Activated CD4-positive, alpha-beta memory T cell treated with anti-CD3 and anti-CD28 coated beads, Interleukin-2, amount 10 ng/mL, durations not matched to agents 7 days and 5 days (primary cell): ENCODE data around the gene ARRDC2. TPM values are rescaled to one million over a fixed set of nuclear protein-coding genes. Genes with fewer than 3 reads are reported as not detected.
"Not testable (repeated sequence)": the region's sequence is repeated elsewhere in the genome, so short reads cannot be mapped to it uniquely, and the experiment has no call there.

Experiments used
- CTCF ChIA-PET: fragments of 350-600 bp; sonication (Branson Sonifier 250); formaldehyde crosslinking; loops from one replicate; lab custom pipeline; 2021; ENCODE audit warnings: antibody characterized with exemption, inconsistent platforms; lab: Charles Lee
- POLR2A ChIA-PET: fragments of 350-600 bp; sonication (Branson Sonifier 250); formaldehyde crosslinking; loops from one replicate; lab custom pipeline; 2021; ENCODE audit warnings: antibody characterized with exemption; lab: Charles Lee
- DNase-seq: peaks from one replicate; pipeline ENCODE4 v3.0.0-alpha.2; 2020
- H3K27ac Mint-ChIP-seq: one replicate; pipeline ENCODE4 v1.8.0; 2021; ENCODE audit warnings: mild to moderate bottlenecking, mixed read lengths
- H3K27me3 Mint-ChIP-seq: one replicate; pipeline ENCODE4 v1.8.0; 2021; ENCODE audit warnings: mixed read lengths
- H3K36me3 Mint-ChIP-seq: one replicate; pipeline ENCODE4 v1.8.0; 2021; ENCODE audit warnings: low read depth, mixed read lengths
- H3K4me1 Mint-ChIP-seq: one replicate; pipeline ENCODE4 v1.8.0; 2021; ENCODE audit warnings: mixed read lengths
- H3K4me3 Mint-ChIP-seq: one replicate; pipeline ENCODE4 v1.8.0; 2021; ENCODE audit warnings: mild to moderate bottlenecking, mixed read lengths
- H3K9me3 Mint-ChIP-seq: one replicate; pipeline ENCODE4 v1.8.0; 2021; ENCODE audit warnings: mixed read lengths
- total RNA-seq, 2 experiments: library from RNA; stranded (reverse); gene quantifications; one replicate each; pipeline ENCODE4 v1.2.3, GENCODE V29; 2021

Gene ARRDC2
- total RNA-seq, 2 experiments from 2014 or later: 60.7 to 62.0 TPM

- no peak overlapping the region for H3K27ac Mint-ChIP-seq
- H3K27me3 Mint-ChIP-seq: peaks cover 4% of the 10 kb centered on the region
- no peak overlapping the region for H3K4me3 Mint-ChIP-seq
- H3K9me3 Mint-ChIP-seq: no peaks in the 10 kb centered on the region
- CTCF ChIA-PET: interaction anchor here (1.0 to 9.0 kb wide), 8 partner anchors 10 to 68 kb away, joined by 3 to 148 read pairs (median 6); partner anchors contain the start of gene CCDC124
- H3K4me1 Mint-ChIP-seq: peaks cover 34% of the 10 kb centered on the region
- H3K36me3 Mint-ChIP-seq: peaks cover 12% of the 10 kb centered on the region
- no peak for DNase-seq
- POLR2A ChIA-PET: interaction anchor here (1.2 to 1.3 kb wide), 2 partner anchors 59 to 138 kb away, joined by 7 to 8 read pairs; partner anchors contain the start of gene RPL18A
Measured at GRCh38 chr19:17997969-17998826, 9.8 kb upstream of the ARRDC2 start.

- peak overlapping the region; percentile 99 for H3K27ac Mint-ChIP-seq
- POLR2A ChIA-PET: interaction anchor here (1.2 to 1.3 kb wide), 2 partner anchors 60 to 139 kb away, joined by 7 to 8 read pairs; partner anchors contain the start of gene RPL18A
- H3K4me3 Mint-ChIP-seq: no peak overlapping the region
Measured at GRCh38 chr19:17998827-17999150, 9.2 kb upstream of the ARRDC2 start.

DNA sequence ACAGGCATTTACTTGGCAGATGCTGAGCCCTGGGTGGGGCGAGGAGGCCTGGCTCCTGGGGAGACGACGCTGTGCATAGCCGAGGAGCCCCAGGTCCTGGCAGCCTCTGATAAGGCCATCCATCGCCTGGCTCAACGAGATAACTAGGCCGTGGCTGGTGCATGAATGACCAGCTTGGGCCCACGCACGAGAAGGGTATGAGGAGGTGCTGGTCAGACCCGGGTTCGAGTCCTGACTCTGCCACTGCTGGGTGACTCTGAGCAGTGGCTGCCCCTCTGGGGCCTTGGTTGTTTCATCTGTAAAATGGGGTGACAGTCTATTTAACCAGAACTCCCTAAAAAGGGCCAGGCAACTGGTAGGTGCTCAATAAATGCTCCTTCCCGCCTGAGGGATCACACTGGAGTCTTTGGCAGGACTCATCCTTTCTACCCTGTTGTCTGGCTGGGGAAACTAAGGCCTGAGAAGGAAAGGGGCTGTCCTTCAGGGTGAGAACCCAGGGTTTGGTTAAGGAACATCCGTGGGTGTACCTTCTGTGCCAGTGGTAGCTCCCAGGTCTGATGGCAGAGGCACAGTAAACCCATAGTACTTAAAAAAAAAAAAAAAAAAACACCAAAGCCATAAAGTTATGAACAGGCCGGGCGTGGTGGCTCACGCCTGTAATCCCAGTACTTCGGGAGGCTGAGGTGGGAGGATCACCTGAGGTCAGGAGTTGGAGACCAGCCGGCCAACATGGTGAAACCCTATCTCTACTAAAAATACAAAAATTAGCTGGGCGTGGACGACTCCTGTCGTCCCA, 8.1 kb upstream of the ARRDC2 start:
- peak overlapping the region; percentile 99 for H3K27ac Mint-ChIP-seq
- H3K4me3 Mint-ChIP-seq: peak overlapping the region; percentile 77
- CTCF ChIA-PET: interaction anchor here (0.6 to 9.0 kb wide), 5 partner anchors 54 to 691 kb away, joined by 3 to 148 read pairs (median 3); partner anchors contain the start of genes CCDC124 and DDA1
- H3K9me3 Mint-ChIP-seq: no peaks in the 10 kb centered on the region
- H3K27me3 Mint-ChIP-seq: peaks cover 4% of the 10 kb centered on the region
- H3K4me1 Mint-ChIP-seq: peaks cover 35% of the 10 kb centered on the region
- DNase-seq: no peak
- POLR2A ChIA-PET: interaction anchor here (0.6 to 3.1 kb wide), 10 partner anchors 45 to 281 kb away, joined by 3 to 20 read pairs (median 10); partner anchors contain the start of genes CCDC124, IL12RB1, JAK3 and RPL18A
- peaks cover 12% of the 10 kb centered on the region for H3K36me3 Mint-ChIP-seq

More at GRCh38 chr19:17998827-17999150, 9.2 kb upstream of the ARRDC2 start:
- H3K27me3 Mint-ChIP-seq: peaks cover 4% of the 10 kb centered on the region
- H3K4me1 Mint-ChIP-seq: peaks cover 35% of the 10 kb centered on the region
- DNase-seq: no peak
- no peaks in the 10 kb centered on the region for H3K9me3 Mint-ChIP-seq
- CTCF ChIA-PET: interaction anchor here (0.9 to 9.0 kb wide), 5 partner anchors 21 to 62 kb away, joined by 3 to 148 read pairs (median 3); no protein-coding TSS in a partner anchor
- peaks cover 12% of the 10 kb centered on the region for H3K36me3 Mint-ChIP-seq

DNA sequence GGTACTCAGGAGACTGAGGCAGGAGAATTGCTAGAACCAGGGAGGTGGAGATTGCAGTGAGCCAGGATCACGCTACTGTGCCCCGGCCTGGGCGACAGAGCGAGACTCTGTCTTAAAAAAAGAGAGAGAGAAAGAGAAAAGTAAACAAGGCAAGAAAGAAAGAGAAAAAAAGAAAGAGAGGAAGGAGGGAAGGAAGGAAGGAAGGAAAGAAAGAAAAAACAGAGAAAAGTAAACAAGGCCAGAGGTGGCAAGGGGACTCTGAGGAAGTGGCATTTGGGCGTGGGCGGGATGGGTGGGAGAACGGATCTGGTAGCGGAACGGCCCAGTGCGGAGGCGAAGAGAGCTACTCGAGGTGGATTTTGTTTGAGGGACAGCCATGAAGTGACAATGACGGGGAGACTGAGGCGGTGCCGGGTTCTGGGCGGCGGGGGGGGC, 7.5 kb upstream of the ARRDC2 start:
- peaks cover 4% of the 10 kb centered on the region for H3K27me3 Mint-ChIP-seq
- no peaks in the 10 kb centered on the region for H3K9me3 Mint-ChIP-seq
- POLR2A ChIA-PET: interaction anchor here (0.6 to 3.1 kb wide), 15 partner anchors 44 to 1032 kb away, joined by 3 to 20 read pairs (median 5); partner anchors contain the start of genes CCDC124, IL12RB1, JAK3 and JUND
- H3K4me3 Mint-ChIP-seq: peak overlapping the region; percentile 77
- H3K27ac Mint-ChIP-seq: peak overlapping the region; percentile 99
- no peak for DNase-seq
- H3K4me1 Mint-ChIP-seq: peaks cover 35% of the 10 kb centered on the region
- peaks cover 14% of the 10 kb centered on the region for H3K36me3 Mint-ChIP-seq
- CTCF ChIA-PET: interaction anchor here (0.6 to 9.0 kb wide), 5 partner anchors 44 to 691 kb away, joined by 3 to 148 read pairs (median 3); partner anchors contain the start of genes CCDC124 and DDA1

DNA sequence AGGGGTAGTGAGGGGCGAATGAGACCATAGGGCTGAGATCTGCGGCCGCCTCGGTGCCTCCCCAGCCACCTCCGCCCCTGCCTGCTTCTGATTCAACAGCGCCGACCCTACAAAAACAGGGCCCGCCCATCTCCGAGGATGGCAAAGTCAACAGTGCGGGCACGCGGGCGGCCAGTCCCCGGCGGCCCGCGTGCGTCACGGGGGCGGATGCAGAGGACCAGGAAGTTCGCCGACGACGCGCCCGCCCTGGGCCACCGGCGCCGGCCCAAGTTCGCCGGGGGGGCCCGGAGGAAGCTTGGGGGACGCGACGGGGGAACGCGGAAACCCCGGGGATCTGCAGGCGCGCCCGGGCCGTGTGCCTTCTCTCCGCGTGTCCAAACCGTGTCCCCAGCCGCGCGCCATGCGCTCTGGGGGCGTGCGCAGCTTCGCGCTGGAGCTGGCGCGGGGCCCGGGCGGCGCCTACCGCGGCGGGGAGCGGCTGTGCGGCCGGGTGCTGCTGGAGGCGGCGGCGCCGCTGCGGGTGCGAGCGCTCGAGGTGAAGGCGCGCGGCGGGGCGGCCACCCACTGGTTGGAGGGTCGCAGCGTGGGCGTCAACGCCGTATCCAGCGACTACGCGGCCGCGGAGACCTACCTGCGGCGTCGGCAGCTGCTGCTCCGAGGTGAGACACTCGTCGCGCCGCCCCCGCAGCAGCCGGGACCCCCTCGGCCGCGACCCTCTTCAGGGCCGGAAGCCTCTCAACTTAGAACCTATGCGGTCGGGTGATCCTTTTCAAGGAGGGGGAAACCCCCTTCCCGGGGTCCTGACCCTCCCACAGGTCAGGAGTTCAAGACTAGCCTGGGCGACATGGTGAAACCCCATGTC, 6.8 kb upstream of the ARRDC2 start:
- Mint-ChIP-seq H3K9me3 (no peaks in the 10 kb centered on the region), H3K36me3 (peaks cover 14% of the 10 kb centered on the region), H3K4me3 (peak overlapping the region; percentile 94), H3K27ac (peak overlapping the region; percentile 99), H3K4me1 (peaks cover 35% of the 10 kb centered on the region), H3K27me3 (peaks cover 2% of the 10 kb centered on the region)
- peak; percentile 94 for DNase-seq
- POLR2A ChIA-PET: interaction anchor here (0.6 to 3.1 kb wide), 20 partner anchors 9 to 1031 kb away, joined by 3 to 20 read pairs (median 4); partner anchors contain the start of genes CCDC124, IL12RB1, JAK3 and JUND
- CTCF ChIA-PET: interaction anchor here (0.6 to 9.0 kb wide), 5 partner anchors 44 to 692 kb away, joined by 3 to 148 read pairs (median 4); partner anchors contain the start of genes CCDC124 and DDA1

GRCh38 chr19:18001777-18002345, 6.1 kb upstream of the ARRDC2 start:
- POLR2A ChIA-PET: interaction anchor here (0.6 to 3.1 kb wide), 16 partner anchors 8 to 279 kb away, joined by 3 to 20 read pairs (median 5); partner anchors contain the start of genes CCDC124, IL12RB1, JAK3 and RPL18A
- Mint-ChIP-seq H3K27me3 (no peaks in the 10 kb centered on the region), H3K4me1 (peaks cover 38% of the 10 kb centered on the region), H3K36me3 (peaks cover 16% of the 10 kb centered on the region), H3K27ac (peak overlapping the region; percentile 87), H3K4me3 (peak overlapping the region; percentile 94), H3K9me3 (no peaks in the 10 kb centered on the region)
- CTCF ChIA-PET: interaction anchor here (1.2 to 9.0 kb wide), 4 partner anchors 58 to 69 kb away, joined by 4 to 148 read pairs (median 4); partner anchors contain the start of gene CCDC124
- no peak for DNase-seq

- DNase-seq: no peak
- peaks cover 19% of the 10 kb centered on the region for H3K36me3 Mint-ChIP-seq
- peak overlapping the region; percentile 87 for H3K27ac Mint-ChIP-seq
- no peaks in the 10 kb centered on the region for H3K27me3 Mint-ChIP-seq
- no peaks in the 10 kb centered on the region for H3K9me3 Mint-ChIP-seq
- peaks cover 40% of the 10 kb centered on the region for H3K4me1 Mint-ChIP-seq
- peak overlapping the region; percentile 94 for H3K4me3 Mint-ChIP-seq
- CTCF ChIA-PET: interaction anchor here (0.6 to 1.9 kb wide), 4 partner anchors 57 to 85 kb away, joined by 4 to 5 read pairs (median 4); partner anchors contain the start of gene CCDC124
- POLR2A ChIA-PET: interaction anchor here (0.6 to 3.1 kb wide), 7 partner anchors 11 to 143 kb away, joined by 3 to 17 read pairs (median 4); partner anchors contain the start of gene RPL18A
Measured at GRCh38 chr19:18002347-18002850, 5.6 kb upstream of the ARRDC2 start.

DNA sequence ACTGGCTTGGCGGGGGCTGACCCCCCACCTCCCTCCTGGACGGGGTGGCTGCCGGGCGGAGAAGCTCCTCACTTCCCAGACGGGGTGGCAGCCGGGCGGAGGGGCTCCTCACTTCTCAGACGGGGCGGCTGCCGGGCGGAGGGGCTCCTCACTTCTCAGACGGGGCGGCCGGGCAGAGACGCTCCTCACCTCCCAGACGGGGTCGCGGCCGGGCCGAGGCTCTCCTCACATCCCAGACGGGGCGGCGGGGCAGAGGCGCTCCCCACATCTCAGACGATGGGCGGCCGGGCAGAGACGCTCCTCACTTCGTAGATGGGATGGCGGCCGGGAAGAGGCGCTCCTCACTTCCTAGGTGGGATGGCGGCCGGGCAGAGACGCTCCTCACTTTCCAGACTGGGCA, 2.2 kb upstream of the ARRDC2 start:
- H3K27ac Mint-ChIP-seq, H3K9me3 Mint-ChIP-seq, DNase-seq, H3K27me3 Mint-ChIP-seq, H3K4me3 Mint-ChIP-seq: not testable (repeated sequence)
- ChIA-PET POLR2A (interaction anchor here (1.1 kb wide), 1 partner anchor 50 kb away, joined by 3 read pairs; no protein-coding TSS in a partner anchor), CTCF (interaction anchor here (1.8 kb wide), 1 partner anchor 92 kb away, joined by 5 read pairs; the partner anchor contains the start of gene MAST3)
- Mint-ChIP-seq H3K36me3 (peaks cover 34% of the 10 kb centered on the region), H3K4me1 (peaks cover 40% of the 10 kb centered on the region)

DNA sequence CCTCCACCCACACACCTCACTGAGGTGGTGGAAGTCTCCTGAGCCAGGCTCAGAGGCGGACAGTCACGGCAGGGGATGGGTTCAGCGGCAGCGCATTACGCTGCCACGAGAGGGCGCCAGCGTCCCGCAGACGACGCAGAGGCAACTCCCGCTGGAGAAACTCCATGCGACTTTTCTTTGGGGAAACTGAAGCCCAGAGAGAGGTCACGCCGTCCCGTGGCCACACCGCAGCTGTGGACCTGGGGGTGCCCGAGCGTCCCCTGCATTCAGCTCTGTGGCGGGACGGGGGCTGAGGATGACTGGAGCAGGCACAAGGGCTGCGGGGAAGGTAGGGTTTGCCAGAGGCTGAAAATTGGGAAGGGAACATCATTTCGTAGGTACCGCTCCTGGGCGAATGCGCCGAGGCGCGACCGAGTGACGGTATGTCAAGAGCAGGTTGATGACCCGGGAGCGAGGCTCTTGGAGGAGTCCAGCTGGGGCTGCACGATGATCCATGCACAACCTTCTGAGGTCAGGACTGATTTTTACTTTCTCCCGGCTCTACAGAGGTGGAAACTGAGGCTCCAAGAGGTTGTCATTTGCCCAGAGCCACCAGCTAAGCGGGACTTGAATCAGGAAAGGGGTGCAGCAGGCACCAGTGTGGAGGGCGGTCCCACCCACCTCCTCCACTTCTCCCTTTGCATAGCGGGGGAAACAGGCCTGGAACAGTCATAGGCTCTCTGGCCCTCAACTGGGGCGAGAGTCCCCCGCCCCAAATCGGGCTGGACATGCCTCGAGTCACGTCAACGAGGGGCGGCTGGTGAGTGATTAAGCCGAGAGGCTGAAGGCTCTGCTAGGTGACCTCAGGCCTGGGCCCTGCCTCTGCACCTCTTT, 690 bp upstream of the ARRDC2 start:
- Mint-ChIP-seq H3K4me3 (peak overlapping the region; percentile 67), H3K4me1 (peaks cover 40% of the 10 kb centered on the region), H3K27ac (peak overlapping the region; percentile 75), H3K36me3 (peaks cover 32% of the 10 kb centered on the region), H3K9me3 (no peaks in the 10 kb centered on the region), H3K27me3 (no peaks in the 10 kb centered on the region)
- CTCF ChIA-PET: interaction anchor here (0.5 to 4.2 kb wide), 12 partner anchors 11 to 176 kb away, joined by 3 to 51 read pairs (median 5); partner anchors contain the start of gene MAST3
- POLR2A ChIA-PET: interaction anchor here (0.8 to 2.3 kb wide), 7 partner anchors 10 to 161 kb away, joined by 3 to 23 read pairs (median 8); partner anchors contain the start of genes CCDC124 and RPL18A
- DNase-seq: peak; percentile 82

DNA sequence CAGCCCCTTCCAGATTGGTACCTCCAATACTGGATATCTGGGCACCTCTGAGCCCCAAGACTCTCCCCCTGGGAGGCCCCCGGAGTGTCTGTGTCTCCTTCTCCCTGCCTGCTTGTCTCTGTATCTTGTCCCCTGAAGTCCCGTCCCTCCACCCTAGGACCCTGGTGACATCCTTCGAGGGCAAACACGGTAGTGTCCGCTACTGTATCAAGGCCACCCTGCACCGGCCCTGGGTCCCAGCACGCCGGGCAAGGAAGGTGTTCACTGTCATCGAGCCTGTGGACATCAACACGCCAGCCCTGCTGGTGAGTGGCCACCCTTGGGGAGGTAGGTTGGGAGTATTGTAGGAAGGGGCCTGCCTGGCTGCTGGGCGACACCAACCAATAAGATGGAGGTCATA, 844 bp downstream of the ARRDC2 start:
- ChIA-PET POLR2A (interaction anchor here (0.7 to 2.3 kb wide), 7 partner anchors 9 to 160 kb away, joined by 3 to 23 read pairs (median 8); no protein-coding TSS in a partner anchor), CTCF (interaction anchor here (4.2 kb wide), 1 partner anchor 50 kb away, joined by 51 read pairs; no protein-coding TSS in a partner anchor)
- Mint-ChIP-seq H3K36me3 (peaks cover 37% of the 10 kb centered on the region), H3K9me3 (no peaks in the 10 kb centered on the region), H3K4me1 (peaks cover 42% of the 10 kb centered on the region), H3K27me3 (no peaks in the 10 kb centered on the region), H3K27ac (peak overlapping the region; percentile 59), H3K4me3 (peak overlapping the region; percentile 66)
- DNase-seq: no peak
